Stimulated activated CD8-positive, alpha-beta memory T cell treated with anti-CD3 and anti-CD28 coated beads, Interleukin-12 subunit alpha, Interleukin-12 subunit beta, amount 100 ng/mL, for 24 hours (primary cell): ENCODE measurements around the gene CPN2.

ENCODE experiments used
- DNase-seq: peaks from one replicate; pipeline ENCODE4 v3.0.0-alpha.2; 2020; ENCODE audit errors: extremely low read depth

Gene CPN2

GRCh38 chr3:194313560-194314387 lies 37.4 kb downstream of the CPN2 start:
- no peak for DNase-seq

- no peak for DNase-seq
These were observed 38.3 kb downstream of the CPN2 start for GRCh38 chr3:194312743-194313281.

GRCh38 chr3:194312186-194312742 lies 38.9 kb downstream of the CPN2 start:
- no peak for DNase-seq

GRCh38 chr3:194311000-194311399 lies 40.1 kb downstream of the CPN2 start:
- DNase-seq: no peak

GRCh38 chr3:194310060-194310835 lies 40.9 kb downstream of the CPN2 start:
- no peak for DNase-seq

GRCh38 chr3:194308601-194309449 lies 42.3 kb downstream of the CPN2 start:
- DNase-seq: no peak

- DNase-seq: no peak
These were observed 43.3 kb downstream of the CPN2 start for GRCh38 chr3:194307849-194308248.

- no peak for DNase-seq
These were observed 44.1 kb downstream of the CPN2 start for GRCh38 chr3:194306771-194307640.

- no peak for DNase-seq
These were observed 44.9 kb downstream of the CPN2 start for GRCh38 chr3:194306109-194306686.

GRCh38 chr3:194305356-194306108 lies 45.6 kb downstream of the CPN2 start:
- DNase-seq: no peak

- DNase-seq: no peak
These were observed 46.8 kb downstream of the CPN2 start for GRCh38 chr3:194304186-194304917.

GRCh38 chr3:194303749-194304148 lies 47.4 kb downstream of the CPN2 start:
- DNase-seq: no peak

- DNase-seq: no peak
These were observed 49.4 kb downstream of the CPN2 start for GRCh38 chr3:194301730-194302129.

- no peak for DNase-seq
These were observed 50.2 kb downstream of the CPN2 start for GRCh38 chr3:194300936-194301335.

GRCh38 chr3:194300382-194300758 lies 50.8 kb downstream of the CPN2 start:
- no peak for DNase-seq

- no peak for DNase-seq
These were observed 52.5 kb downstream of the CPN2 start for GRCh38 chr3:194298331-194299227.

- no peak for DNase-seq
These were observed 54.5 kb downstream of the CPN2 start for GRCh38 chr3:194296454-194297263.
